GM12873 (cell line): Measurements from ENCODE around the gene ARMC9.
A peak's percentile ranks its signal among the peaks of the same experiment; 100 is the strongest.

Experiments
- TF ChIP-seq, protein P1 (sequence below): IDR thresholded peaks from 2 replicates; pipeline ENCODE4 v1.5.1; 2012; ENCODE audit warnings: low read depth, mild to moderate bottlenecking, moderate library complexity, low read length, control low read depth; ENCODE audit not compliant: insufficient read depth; ENCODE audit errors: missing control alignments

The ARMC9 gene

GRCh38 chr2:231243866-231244265, 45.4 kb downstream of the ARMC9 start:
- TF ChIP-seq, protein P1, sequence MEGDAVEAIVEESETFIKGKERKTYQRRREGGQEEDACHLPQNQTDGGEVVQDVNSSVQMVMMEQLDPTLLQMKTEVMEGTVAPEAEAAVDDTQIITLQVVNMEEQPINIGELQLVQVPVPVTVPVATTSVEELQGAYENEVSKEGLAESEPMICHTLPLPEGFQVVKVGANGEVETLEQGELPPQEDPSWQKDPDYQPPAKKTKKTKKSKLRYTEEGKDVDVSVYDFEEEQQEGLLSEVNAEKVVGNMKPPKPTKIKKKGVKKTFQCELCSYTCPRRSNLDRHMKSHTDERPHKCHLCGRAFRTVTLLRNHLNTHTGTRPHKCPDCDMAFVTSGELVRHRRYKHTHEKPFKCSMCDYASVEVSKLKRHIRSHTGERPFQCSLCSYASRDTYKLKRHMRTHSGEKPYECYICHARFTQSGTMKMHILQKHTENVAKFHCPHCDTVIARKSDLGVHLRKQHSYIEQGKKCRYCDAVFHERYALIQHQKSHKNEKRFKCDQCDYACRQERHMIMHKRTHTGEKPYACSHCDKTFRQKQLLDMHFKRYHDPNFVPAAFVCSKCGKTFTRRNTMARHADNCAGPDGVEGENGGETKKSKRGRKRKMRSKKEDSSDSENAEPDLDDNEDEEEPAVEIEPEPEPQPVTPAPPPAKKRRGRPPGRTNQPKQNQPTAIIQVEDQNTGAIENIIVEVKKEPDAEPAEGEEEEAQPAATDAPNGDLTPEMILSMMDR = no peak

- TF ChIP-seq, protein P1 = no peak
These were observed 46.2 kb downstream of the ARMC9 start for GRCh38 chr2:231244382-231245248.

DNA sequence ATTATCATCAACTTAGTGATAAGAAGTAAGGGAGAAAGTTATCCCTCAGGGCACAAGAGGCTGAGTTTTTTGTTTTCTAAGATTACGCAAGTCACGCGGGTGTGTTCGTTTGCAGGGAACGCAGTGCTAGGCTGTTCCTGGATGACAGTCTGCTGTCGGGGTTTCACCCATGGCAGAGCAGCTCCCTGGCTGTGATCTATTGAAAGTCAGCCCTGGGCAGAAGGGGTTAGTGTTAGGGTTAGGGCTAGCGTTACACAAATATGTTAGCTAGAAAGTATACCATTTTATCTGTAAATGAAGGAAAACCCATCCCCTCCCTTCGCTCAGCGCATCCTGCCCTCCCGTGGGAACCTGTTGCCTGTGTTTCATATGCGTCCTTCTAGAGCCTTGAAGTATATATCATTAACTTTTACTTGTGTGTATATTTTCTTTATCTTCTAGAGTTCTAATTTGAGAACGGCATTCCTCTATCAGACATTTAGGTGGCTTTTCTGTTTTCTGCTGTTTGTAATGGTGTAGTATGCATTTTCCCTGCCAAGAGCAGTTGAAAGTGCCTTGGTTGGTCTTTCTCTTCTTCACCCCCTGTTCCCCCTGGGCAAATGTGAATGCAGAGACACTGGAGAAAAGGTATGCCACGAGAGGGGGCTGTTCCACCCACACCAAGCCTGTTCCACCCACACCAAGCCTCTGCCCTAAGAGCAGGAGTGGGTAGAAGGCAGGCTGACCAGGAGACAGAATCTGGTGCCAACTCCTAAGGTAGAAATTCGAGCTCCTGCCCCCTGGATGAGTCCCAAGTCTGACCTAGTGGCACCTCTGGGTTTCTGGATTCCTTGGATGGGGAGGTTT, 47.0 kb downstream of the ARMC9 start:
- TF ChIP-seq, protein P1 = peak; percentile 46

DNA sequence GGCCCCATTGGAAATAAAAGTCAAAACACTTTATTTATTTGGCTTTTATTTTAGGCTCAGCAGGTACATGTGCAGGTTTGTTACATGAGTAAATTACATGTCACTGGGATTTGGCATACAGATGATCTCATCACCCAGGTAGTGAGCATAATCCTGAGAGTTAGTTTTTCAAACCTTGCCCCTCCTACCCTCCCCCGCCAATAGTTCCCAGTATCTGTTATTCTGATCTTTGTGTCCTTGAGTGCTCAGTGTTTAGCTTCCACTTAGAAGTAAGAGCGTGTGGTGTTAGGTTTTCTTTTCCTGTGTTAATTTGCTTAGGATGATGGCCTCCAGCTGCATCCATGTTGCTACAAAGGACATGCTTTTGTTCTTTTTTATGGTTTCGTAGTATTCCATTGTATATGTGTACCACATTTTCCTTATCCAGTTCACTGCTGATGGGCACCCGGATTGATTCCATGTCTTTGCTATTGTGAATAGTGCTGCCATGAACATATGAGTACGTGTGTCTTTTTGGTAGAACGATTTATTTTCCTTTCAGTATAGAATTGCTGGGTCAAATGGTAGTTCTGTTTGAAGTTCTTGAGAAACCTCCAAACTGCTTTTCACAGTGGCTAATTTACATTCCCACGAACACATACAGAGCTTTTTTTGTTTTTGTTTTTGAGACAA, 47.9 kb downstream of the ARMC9 start:
- TF ChIP-seq, protein P1 = no peak

DNA sequence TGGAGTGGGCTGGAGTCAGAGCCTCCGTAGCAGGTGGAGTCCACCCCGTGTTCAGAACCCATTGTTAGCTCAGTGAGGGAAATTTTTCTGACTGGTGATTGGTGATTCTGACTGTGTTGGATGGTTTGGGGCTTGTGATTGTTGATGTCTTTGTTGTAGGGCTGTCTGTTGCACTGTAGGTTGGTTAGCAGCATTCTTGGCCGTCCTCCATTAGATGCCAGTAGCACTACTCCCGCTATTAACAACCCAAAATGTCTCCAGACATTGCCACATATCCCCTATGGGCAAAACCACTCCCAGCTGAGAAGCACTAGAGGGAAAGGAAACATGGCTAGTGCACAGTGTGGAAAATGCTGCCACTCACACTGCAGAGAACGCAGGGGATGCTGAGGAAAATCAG, 51.7 kb downstream of the ARMC9 start:
- TF ChIP-seq, protein P1 = no peak

DNA sequence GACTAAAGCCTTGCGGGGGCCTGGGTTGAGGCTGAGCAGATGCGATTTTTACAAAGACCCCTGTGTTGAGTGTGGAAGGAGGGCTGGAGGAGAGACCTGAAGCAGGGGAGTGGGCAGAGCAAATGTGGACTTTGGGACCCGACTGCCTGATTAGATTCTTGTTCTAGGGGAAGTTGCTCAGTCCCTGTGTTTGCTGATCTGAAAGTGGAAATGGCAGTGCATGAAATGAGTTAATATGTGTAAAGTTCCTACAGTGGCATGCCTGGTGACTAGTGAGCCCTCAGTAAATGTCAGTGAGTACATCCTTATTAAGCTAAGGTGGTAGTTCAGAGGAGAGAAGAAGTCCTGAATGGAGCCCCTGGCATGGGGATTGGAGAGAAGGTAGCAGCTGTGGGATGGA, 52.3 kb downstream of the ARMC9 start:
- TF ChIP-seq, protein P1 = no peak

GRCh38 chr2:231256494-231256893, 58.1 kb downstream of the ARMC9 start:
- TF ChIP-seq, protein P1 = no peak
